GM23338 (cell line): ENCODE measurements around the gene CNTNAP4. TPM values are rescaled to one million over a fixed set of nuclear protein-coding genes. Genes with fewer than 3 reads are reported as not detected.

ENCODE experiments used
- ATAC-seq: fragments of 200-7000 bp; cut with Tn5 transposase; 3 replicates; pipeline ENCODE4 v1.9.1; 2020
- DNase-seq: peaks from one replicate; pipeline ENCODE4 v3.0.0-alpha.2; 2015; ENCODE audit warnings: low spot score
- H2AFZ ChIP-seq: fragments of 200-600 bp; sonication (generic); 2 replicates; pipeline ENCODE4 v1.8.0; 2016; ENCODE audit warnings: antibody characterized with exemption, mild to moderate bottlenecking, moderate library complexity
- H3F3A ChIP-seq: fragments of 200-600 bp; sonication (generic); replicated peaks from 2 replicates; pipeline ENCODE4 v1.8.0; 2017; ENCODE audit warnings: antibody characterized with exemption, mixed run types, low read depth
- H3K27ac ChIP-seq: fragments of 200-600 bp; sonication (generic); 2 replicates; pipeline ENCODE4 v1.6.1; 2016; ENCODE audit warnings: low read depth
- H3K27me3 ChIP-seq: fragments of 200-600 bp; sonication (generic); 2 replicates; pipeline ENCODE4 v1.8.0; 2016; ENCODE audit warnings: mild to moderate bottlenecking, mixed run types, moderate library complexity; ENCODE audit not compliant: insufficient read depth
- H3K36me3 ChIP-seq: fragments of 200-600 bp; sonication (generic); 2 replicates; pipeline ENCODE4 v1.8.0; 2016; ENCODE audit warnings: mild to moderate bottlenecking; ENCODE audit not compliant: insufficient read depth
- H3K4me1 ChIP-seq: fragments of 200-600 bp; sonication (generic); 2 replicates; pipeline ENCODE4 v1.8.0; 2016; ENCODE audit warnings: mild to moderate bottlenecking, moderate library complexity; ENCODE audit not compliant: insufficient read depth
- H3K4me2 ChIP-seq: fragments of 200-600 bp; sonication (generic); 2 replicates; pipeline ENCODE4 v1.7.1; 2017; ENCODE audit warnings: mixed run types
- H3K4me3 ChIP-seq: fragments of 200-600 bp; sonication (generic); 2 replicates; pipeline ENCODE4 v1.6.1; 2016; ENCODE audit warnings: mixed run types
- H3K79me2 ChIP-seq: fragments of 200-600 bp; sonication (generic); replicated peaks from 2 replicates; pipeline ENCODE4 v1.8.0; 2017; ENCODE audit warnings: mild to moderate bottlenecking; ENCODE audit not compliant: insufficient read depth
- H3K9me2 ChIP-seq: fragments of 200-600 bp; sonication (generic); 2 replicates; pipeline ENCODE4 v1.8.0; 2017; ENCODE audit not compliant: insufficient read depth
- H4K20me1 ChIP-seq: fragments of 200-600 bp; sonication (generic); replicated peaks from 2 replicates; pipeline ENCODE4 v1.8.0; 2017; ENCODE audit warnings: mild to moderate bottlenecking; ENCODE audit not compliant: insufficient read depth
- H3K27ac Mint-ChIP-seq: 2 replicates; pipeline ENCODE4 v1.8.0; 2020; ENCODE audit warnings: inconsistent platforms, mild to moderate bottlenecking, moderate library complexity, mixed read lengths
- H3K27me3 Mint-ChIP-seq: 3 replicates; pipeline ENCODE4 v1.8.0; 2022; ENCODE audit warnings: low read depth, mild to moderate bottlenecking, moderate library complexity, mixed read lengths, inconsistent platforms; ENCODE audit not compliant: insufficient read depth, poor library complexity
- H3K36me3 Mint-ChIP-seq: 3 replicates; pipeline ENCODE4 v1.8.0; 2021; ENCODE audit warnings: low read depth, mild to moderate bottlenecking, inconsistent platforms, moderate library complexity, mixed read lengths
- H3K4me1 Mint-ChIP-seq: 3 replicates; pipeline ENCODE4 v1.8.0; 2020; ENCODE audit warnings: mild to moderate bottlenecking, inconsistent platforms, mixed read lengths
- H3K4me3 Mint-ChIP-seq: 3 replicates; pipeline ENCODE4 v1.8.0; 2021; ENCODE audit warnings: moderate library complexity, mild to moderate bottlenecking, inconsistent platforms, mixed read lengths
- H3K9me3 Mint-ChIP-seq: 3 replicates; pipeline ENCODE4 v1.8.0; 2020; ENCODE audit warnings: moderate library complexity, mild to moderate bottlenecking, inconsistent platforms, mixed read lengths
- CREB1 ChIP-seq: fragments of 250-450 bp; sonication (Bioruptor Pico); IDR thresholded peaks from 2 replicates; pipeline ENCODE4 v1.5.0; 2020; ENCODE audit warnings: low read depth, mild to moderate bottlenecking, moderate library complexity
- ETS1 ChIP-seq: IDR thresholded peaks from 2 replicates; pipeline ENCODE4 v1.6.1; 2016; ENCODE audit warnings: antibody characterized with exemption
- EZH2 ChIP-seq: fragments of 200-600 bp; sonication (generic); IDR thresholded peaks from one replicate; pipeline ENCODE4 v1.8.0; 2017; ENCODE audit warnings: antibody characterized with exemption, mild to moderate bottlenecking, low read depth; ENCODE audit not compliant: unreplicated experiment
- EZH2phosphoT487 ChIP-seq: fragments of 200-600 bp; sonication (generic); IDR thresholded peaks from one replicate; pipeline ENCODE4 v1.8.1; 2018; ENCODE audit warnings: antibody characterized with exemption; ENCODE audit not compliant: unreplicated experiment
- JUNB ChIP-seq: IDR thresholded peaks from one replicate; pipeline ENCODE4 v1.6.1; 2016; ENCODE audit warnings: antibody characterized with exemption; ENCODE audit not compliant: unreplicated experiment
- NANOG ChIP-seq: IDR thresholded peaks from 2 replicates; pipeline ENCODE4 v1.6.1; 2016; ENCODE audit warnings: antibody characterized with exemption, borderline replicate concordance
- STAT1 ChIP-seq: IDR thresholded peaks from one replicate; pipeline ENCODE4 v1.6.1; 2016; ENCODE audit warnings: antibody characterized with exemption; ENCODE audit not compliant: unreplicated experiment
- ZNF114 ChIP-seq: fragments of 250-450 bp; sonication (Bioruptor Pico); IDR thresholded peaks from 2 replicates; pipeline ENCODE4 v1.5.0; 2020; ENCODE audit warnings: mild to moderate bottlenecking, moderate library complexity
- ZNF331 ChIP-seq: fragments of 250-450 bp; sonication (Bioruptor Pico); IDR thresholded peaks from 2 replicates; pipeline ENCODE4 v1.5.0; 2020; ENCODE audit warnings: low read depth, mild to moderate bottlenecking, moderate library complexity
- ZNF462 ChIP-seq: fragments of 250-450 bp; sonication (Bioruptor Pico); IDR thresholded peaks from 2 replicates; pipeline ENCODE4 v1.5.0; 2020; ENCODE audit warnings: mild to moderate bottlenecking, moderate library complexity
- polyA plus RNA-seq: library from polyadenylated mRNA; unstranded; fragments of >200 nt; fragmentation: Nextera tagmentation; extraction: Ambion mirVana; gene quantifications from 2 replicates; pipeline ENCODE4 v1.2.1, GENCODE V29; 2016
- total RNA-seq: library from RNA; depleted of rRNA; stranded (reverse); fragments of >200 nt; shearing (Covaris generic); gene quantifications from 2 replicates; pipeline ENCODE4 v1.2.3, GENCODE V29; 2014
- TF ChIP-seq, protein P1 (sequence below), 2 experiments: fragments of 200-600 bp in 1 of 2; sonication (generic) in 1 of 2; conservative IDR thresholded peaks; 2 replicates each; pipeline versions ENCODE4 v1.5.1 to v1.6.1; 2016 to 2017; ENCODE audit warnings: antibody characterized with exemption in 2 of 2, low read depth in 2 of 2, mild to moderate bottlenecking in 2 of 2, moderate library complexity in 1 of 2
- TF ChIP-seq, protein P2 (sequence below): IDR thresholded peaks from one replicate; pipeline ENCODE4 v1.6.1; 2018; ENCODE audit warnings: antibody characterized with exemption; ENCODE audit not compliant: unreplicated experiment

CNTNAP4 gene
- total and polyA plus RNA-seq, 2 experiments from 2014 or later: not detected

DNA sequence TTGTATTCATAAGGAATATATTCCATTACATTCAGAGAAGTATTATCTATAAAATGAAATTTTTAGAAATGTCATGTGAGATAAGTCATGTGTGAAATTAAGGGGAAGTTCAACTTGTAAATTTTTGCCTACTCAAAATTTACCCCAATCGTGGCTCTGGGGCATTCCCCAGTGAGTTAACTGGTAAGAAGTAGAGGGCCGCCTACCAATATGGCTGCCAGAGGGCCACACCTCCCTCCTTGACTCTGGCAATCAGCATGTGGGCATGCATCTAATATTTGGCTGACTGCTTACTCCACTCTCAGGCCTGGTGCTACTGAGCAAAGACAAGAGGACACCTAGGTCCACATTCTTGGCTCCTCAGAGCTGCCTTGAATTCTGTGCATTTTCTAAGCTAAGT lies 39.7 kb upstream of the CNTNAP4 start:
- no peak for DNase-seq
- Mint-ChIP-seq H3K27ac (no peak overlapping the region), H3K36me3 (peaks cover 4% of the 10 kb centered on the region; the same call in 1 of the 3 replicates), H3K9me3 (peaks cover 62% of the 10 kb centered on the region), H3K27me3 (no peaks in the 10 kb centered on the region), H3K4me3 (no peak overlapping the region), H3K4me1 (no peaks in the 10 kb centered on the region)
- no peak for ATAC-seq
- TF ChIP-seq EZH2phosphoT487 (no peak), ZNF331 (CRISPR knock-in tag) (no peak), EZH2 (no peak), ZNF462 (CRISPR knock-in tag) (no peak), ETS1 (no peak), NANOG (no peak), CREB1 (CRISPR knock-in tag) (no peak), JUNB (no peak), STAT1 (no peak), ZNF114 (CRISPR knock-in tag) (no peak)
- TF ChIP-seq, protein P1, sequence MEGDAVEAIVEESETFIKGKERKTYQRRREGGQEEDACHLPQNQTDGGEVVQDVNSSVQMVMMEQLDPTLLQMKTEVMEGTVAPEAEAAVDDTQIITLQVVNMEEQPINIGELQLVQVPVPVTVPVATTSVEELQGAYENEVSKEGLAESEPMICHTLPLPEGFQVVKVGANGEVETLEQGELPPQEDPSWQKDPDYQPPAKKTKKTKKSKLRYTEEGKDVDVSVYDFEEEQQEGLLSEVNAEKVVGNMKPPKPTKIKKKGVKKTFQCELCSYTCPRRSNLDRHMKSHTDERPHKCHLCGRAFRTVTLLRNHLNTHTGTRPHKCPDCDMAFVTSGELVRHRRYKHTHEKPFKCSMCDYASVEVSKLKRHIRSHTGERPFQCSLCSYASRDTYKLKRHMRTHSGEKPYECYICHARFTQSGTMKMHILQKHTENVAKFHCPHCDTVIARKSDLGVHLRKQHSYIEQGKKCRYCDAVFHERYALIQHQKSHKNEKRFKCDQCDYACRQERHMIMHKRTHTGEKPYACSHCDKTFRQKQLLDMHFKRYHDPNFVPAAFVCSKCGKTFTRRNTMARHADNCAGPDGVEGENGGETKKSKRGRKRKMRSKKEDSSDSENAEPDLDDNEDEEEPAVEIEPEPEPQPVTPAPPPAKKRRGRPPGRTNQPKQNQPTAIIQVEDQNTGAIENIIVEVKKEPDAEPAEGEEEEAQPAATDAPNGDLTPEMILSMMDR (conservative IDR thresholded peaks at IDR 0.05; ENCODE audit: low read depth in 2 of 2): no peak
- TF ChIP-seq, protein P2, sequence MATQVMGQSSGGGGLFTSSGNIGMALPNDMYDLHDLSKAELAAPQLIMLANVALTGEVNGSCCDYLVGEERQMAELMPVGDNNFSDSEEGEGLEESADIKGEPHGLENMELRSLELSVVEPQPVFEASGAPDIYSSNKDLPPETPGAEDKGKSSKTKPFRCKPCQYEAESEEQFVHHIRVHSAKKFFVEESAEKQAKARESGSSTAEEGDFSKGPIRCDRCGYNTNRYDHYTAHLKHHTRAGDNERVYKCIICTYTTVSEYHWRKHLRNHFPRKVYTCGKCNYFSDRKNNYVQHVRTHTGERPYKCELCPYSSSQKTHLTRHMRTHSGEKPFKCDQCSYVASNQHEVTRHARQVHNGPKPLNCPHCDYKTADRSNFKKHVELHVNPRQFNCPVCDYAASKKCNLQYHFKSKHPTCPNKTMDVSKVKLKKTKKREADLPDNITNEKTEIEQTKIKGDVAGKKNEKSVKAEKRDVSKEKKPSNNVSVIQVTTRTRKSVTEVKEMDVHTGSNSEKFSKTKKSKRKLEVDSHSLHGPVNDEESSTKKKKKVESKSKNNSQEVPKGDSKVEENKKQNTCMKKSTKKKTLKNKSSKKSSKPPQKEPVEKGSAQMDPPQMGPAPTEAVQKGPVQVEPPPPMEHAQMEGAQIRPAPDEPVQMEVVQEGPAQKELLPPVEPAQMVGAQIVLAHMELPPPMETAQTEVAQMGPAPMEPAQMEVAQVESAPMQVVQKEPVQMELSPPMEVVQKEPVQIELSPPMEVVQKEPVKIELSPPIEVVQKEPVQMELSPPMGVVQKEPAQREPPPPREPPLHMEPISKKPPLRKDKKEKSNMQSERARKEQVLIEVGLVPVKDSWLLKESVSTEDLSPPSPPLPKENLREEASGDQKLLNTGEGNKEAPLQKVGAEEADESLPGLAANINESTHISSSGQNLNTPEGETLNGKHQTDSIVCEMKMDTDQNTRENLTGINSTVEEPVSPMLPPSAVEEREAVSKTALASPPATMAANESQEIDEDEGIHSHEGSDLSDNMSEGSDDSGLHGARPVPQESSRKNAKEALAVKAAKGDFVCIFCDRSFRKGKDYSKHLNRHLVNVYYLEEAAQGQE: no peak
- Histone ChIP-seq H3F3A (no peaks in the 10 kb centered on the region), H3K79me2 (no peaks in the 10 kb centered on the region), H3K4me1 (no peaks in the 10 kb centered on the region), H3K4me3 (no peak overlapping the region), H3K36me3 (no peaks in the 10 kb centered on the region), H3K4me2 (no peak overlapping the region), H2AFZ (no peak overlapping the region), H3K27ac (no peak overlapping the region), H3K27me3 (no peaks in the 10 kb centered on the region), H4K20me1 (no peaks in the 10 kb centered on the region), H3K9me2 (no peaks in the 10 kb centered on the region)
